Kidney epithelial cell (primary cell): ENCODE data around the gene GSTA5. TPM values are rescaled to one million over a fixed set of nuclear protein-coding genes. Genes with fewer than 3 reads are reported as not detected.

Source experiments
- DNase-seq: peaks from one replicate; pipeline ENCODE4 v3.0.0-alpha.2; 2010; ENCODE audit warnings: low read depth
- H3K27me3 ChIP-seq: 2 replicates; pipeline ENCODE4 v1.6.0; 2011; ENCODE audit warnings: low read length; ENCODE audit not compliant: control insufficient read depth, insufficient read depth
- H3K36me3 ChIP-seq: 2 replicates; pipeline ENCODE4 v1.5.1; 2011; ENCODE audit warnings: low read length; ENCODE audit not compliant: control insufficient read depth, insufficient read depth
- H3K4me3 ChIP-seq: 2 replicates; pipeline ENCODE4 v1.5.1; 2011; ENCODE audit warnings: low read depth, mild to moderate bottlenecking, control low read depth, low read length
- CTCF ChIP-seq: IDR thresholded peaks from 2 replicates; pipeline ENCODE4 v1.5.1; 2011; ENCODE audit warnings: mild to moderate bottlenecking, moderate library complexity, low read length, control low read depth, inconsistent platforms; ENCODE audit not compliant: insufficient read depth, poor library complexity, severe bottlenecking
- total RNA-seq: library from RNA; depleted of rRNA; stranded (reverse); fragments of >200 nt; gene quantifications from 2 replicates; pipeline ENCODE4 v1.2.3, GENCODE V29; 2015

Gene GSTA5
- total RNA-seq = not detected in 2 replicates

DNA sequence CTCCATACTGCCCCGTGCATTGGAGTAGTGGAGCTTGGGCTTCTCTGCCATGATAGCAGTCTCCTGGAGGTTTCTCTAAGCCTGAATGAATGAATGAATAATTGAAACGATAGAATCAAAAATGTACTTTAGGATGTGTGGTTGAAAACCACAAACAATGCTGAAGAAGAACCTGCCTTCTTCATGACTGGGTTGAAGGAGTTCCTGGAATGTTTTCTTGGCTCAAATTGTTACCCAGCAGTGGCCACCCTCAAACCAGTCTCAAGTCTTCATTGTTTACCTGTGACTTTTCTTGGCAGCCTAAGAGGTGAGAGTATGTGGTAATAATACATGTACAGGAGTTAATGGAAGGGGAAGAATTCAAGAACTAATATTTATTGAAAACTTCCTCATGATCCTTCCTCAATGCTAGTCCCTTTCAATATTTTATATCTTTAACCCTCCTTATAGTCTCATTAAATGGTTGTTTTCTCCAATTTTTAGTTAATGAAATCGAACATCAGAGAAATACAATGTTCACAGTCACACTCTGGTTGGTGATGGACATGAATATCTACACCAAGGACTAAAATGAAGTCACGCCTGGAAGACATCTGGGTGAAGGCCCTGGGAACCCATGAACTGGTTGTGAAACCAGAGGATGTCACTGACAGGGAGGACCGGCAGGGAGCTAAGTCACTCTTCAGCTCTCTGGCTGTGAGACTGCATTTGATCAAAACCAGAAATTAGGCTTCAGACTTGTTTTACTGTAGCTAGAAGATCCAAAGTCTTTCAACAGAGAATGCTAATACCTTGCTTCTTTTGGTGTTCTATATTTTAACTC is at the start of gene GSTA5:
Gene GSTA5 (minus strand): TSS at position 51 of the 823 bp plus-strand sequence.
- peak; percentile 21 for DNase-seq
- Histone ChIP-seq H3K36me3 (no peaks in the 10 kb centered on the region), H3K4me3 (no peak within 1 kb of the TSS), H3K27me3 (no peaks in the 10 kb centered on the region)
- no peak for TF ChIP-seq CTCF

GRCh38 chr6:52890018-52890417 is 49.4 kb upstream of the GSTA5 start:
- Histone ChIP-seq H3K36me3 (no peaks in the 10 kb centered on the region), H3K4me3 (no peak overlapping the region)

GRCh38 chr6:52887910-52888524 is 47.4 kb upstream of the GSTA5 start:
- no peaks in the 10 kb centered on the region for H3K27me3 ChIP-seq
- no peak for TF ChIP-seq CTCF
- H3K4me3 ChIP-seq = no peak overlapping the region
- DNase-seq = no peak
- H3K36me3 ChIP-seq = no peaks in the 10 kb centered on the region

More at GRCh38 chr6:52890018-52890417, 49.4 kb upstream of the GSTA5 start:
- no peak for DNase-seq
- TF ChIP-seq CTCF = no peak
- H3K27me3 ChIP-seq = no peaks in the 10 kb centered on the region

GRCh38 chr6:52881996-52882841 is 41.6 kb upstream of the GSTA5 start:
- Histone ChIP-seq H3K27me3 (no peaks in the 10 kb centered on the region), H3K36me3 (no peaks in the 10 kb centered on the region), H3K4me3 (peak overlapping the region; percentile 48)
- no peak for DNase-seq
- peak; percentile 84 for TF ChIP-seq CTCF

- Histone ChIP-seq H3K36me3 (no peaks in the 10 kb centered on the region), H3K4me3 (no peak overlapping the region), H3K27me3 (no peaks in the 10 kb centered on the region)
- no peak for DNase-seq
- TF ChIP-seq CTCF = no peak
These were observed 41.0 kb upstream of the GSTA5 start for GRCh38 chr6:52881662-52881995.
